Loucy (cell line): ENCODE results near the gene MPZ.

ENCODE experiments used
- CTCF ChIP-seq: fragments of 200-600 bp; sonication (generic); conservative IDR thresholded peaks from 2 replicates; pipeline ENCODE4 v1.5.1; 2014; ENCODE audit warnings: mild to moderate bottlenecking, antibody characterized with exemption, low read length
- EZH2phosphoT487 ChIP-seq: fragments of 200-600 bp; IDR thresholded peaks from 2 replicates; pipeline ENCODE4 v1.6.1; 2018; ENCODE audit warnings: antibody characterized with exemption, mild to moderate bottlenecking, moderate library complexity, borderline replicate concordance

GRCh38 chr1:161350671-161351070 lies 40.9 kb upstream of the MPZ start:
- TF ChIP-seq CTCF (no peak), EZH2phosphoT487 (no peak)
